Measurements from ENCODE around the gene CREB1.

- no peak for TF ChIP-seq CTCF (IDR thresholded peaks at IDR 0.05)
- TF ChIP-seq POLR2A (IDR thresholded peaks at IDR 0.05): no peak
These were observed 64.5 kb downstream of the CREB1 start for GRCh38 chr2:207594264-207594663.

All from thyroid gland (tissue), 4 donors.